ENCODE measurements around the gene TET1.

GRCh38 chr10:68560186-68560942, at the start of gene TET1:
- TF ChIP-seq CTCF (conservative IDR thresholded peaks at IDR 0.05; ENCODE audit: low read depth, low read length) (no peak), EZH2phosphoT487 (IDR thresholded peaks at IDR 0.05; ENCODE audit: borderline replicate concordance, low read length) (no peak), EZH2 (IDR thresholded peaks at IDR 0.05; ENCODE audit: low read length, unreplicated experiment) (no peak)
